ENCODE results near the gene GTPBP3. TPM values are rescaled to one million over a fixed set of nuclear protein-coding genes. Genes with fewer than 3 reads are reported as not detected.

Gene GTPBP3
- total and polyA plus RNA-seq, 9 of the 15 experiments (the other 6 are each of a cell fraction or from before 2014, with no cell fraction given), result 4.9 to 124 (median 22.6) TPM

- no peak for TF ChIP-seq CEBPZ (IDR thresholded peaks at IDR 0.05; ENCODE audit: borderline replicate concordance, low read depth, low read length)
- TF ChIP-seq ZNF124 (CRISPR knock-in tag; IDR thresholded peaks at IDR 0.05), result no peak
- no peak for TF ChIP-seq MCM2 (IDR thresholded peaks at IDR 0.05; ENCODE audit: low read depth)
- no peak for TF ChIP-seq NFXL1 (CRISPR knock-in tag; IDR thresholded peaks at IDR 0.05)
- 0 out of 2 replicates have a peak, but pooled peaks have one; percentile 34 for TF ChIP-seq LEF1 (IDR thresholded peaks at IDR 0.05)
- no peak for TF ChIP-seq KAT8 (IDR thresholded peaks at IDR 0.05; ENCODE audit: low read depth)
- TF ChIP-seq BRF2 (IDR thresholded peaks at IDR 0.05; ENCODE audit: borderline replicate concordance, insufficient read depth, insufficient read length), result no peak
- TF ChIP-seq HDAC8 (tag; IDR thresholded peaks at IDR 0.05), result 0 out of 2 replicates have a peak, but pooled peaks have one; percentile 24
- TF ChIP-seq DPF2 (IDR thresholded peaks at IDR 0.05), result 0 out of 2 replicates have a peak, but pooled peaks have one; percentile 51
- peak; percentile 81 for TF ChIP-seq POLR2G (IDR thresholded peaks at IDR 0.05; ENCODE audit: low read depth, low read length)
- peak; percentile 69 for TF ChIP-seq ZNF431 (CRISPR knock-in tag; IDR thresholded peaks at IDR 0.05)
- 0 out of 2 replicates have a peak, but pooled peaks have one; percentile 28 for TF ChIP-seq SREBF1 (IDR thresholded peaks at IDR 0.05; ENCODE audit: borderline replicate concordance, low read depth, low read length)
- TF ChIP-seq UBTF (IDR thresholded peaks at IDR 0.05; ENCODE audit: borderline replicate concordance in 1 of 2, low read depth in 2 of 2, low read length in 2 of 2), result peak; percentile 91 to 99
- peak in 1 of 2 experiments; percentile 11; a peak in 1 of 4 replicates for TF ChIP-seq FOXA3 (CRISPR knock-in tag; conservative IDR thresholded peaks at IDR 0.05 in 1 of 2, IDR thresholded peaks at IDR 0.05 in 1 of 2)
Measured at GRCh38 chr19:17334414-17335409, 2.6 kb upstream of the GTPBP3 start, which contains the start of gene ANO8 (continued).
